ENCODE data around the gene SLC35D1.

Gene SLC35D1

GRCh38 chr1:67043366-67043765 is 10.6 kb downstream of the SLC35D1 start:
- no peak for DNase-seq

GRCh38 chr1:67041841-67042503 is 12.0 kb downstream of the SLC35D1 start:
- DNase-seq, result no peak

- DNase-seq, result no peak
Observed at GRCh38 chr1:67040405-67040804, 13.5 kb downstream of the SLC35D1 start.

GRCh38 chr1:67031859-67032247 is 22.1 kb downstream of the SLC35D1 start:
- no peak for DNase-seq

- no peak for DNase-seq
Observed at GRCh38 chr1:67031121-67031858, 22.7 kb downstream of the SLC35D1 start.

- DNase-seq, result no peak
Observed at GRCh38 chr1:67029472-67029871, 24.5 kb downstream of the SLC35D1 start.

GRCh38 chr1:67020765-67021164 is 33.2 kb downstream of the SLC35D1 start:
- DNase-seq, result no peak

- DNase-seq, result no peak
Observed at GRCh38 chr1:67020304-67020703, 33.6 kb downstream of the SLC35D1 start.

GRCh38 chr1:67019600-67020136 is 34.3 kb downstream of the SLC35D1 start:
- no peak for DNase-seq

GRCh38 chr1:67019121-67019520 is 34.8 kb downstream of the SLC35D1 start:
- no peak for DNase-seq

- DNase-seq, result no peak
Observed at GRCh38 chr1:67018574-67018973, 35.4 kb downstream of the SLC35D1 start.

GRCh38 chr1:67013573-67013972 is 40.4 kb downstream of the SLC35D1 start:
- DNase-seq, result no peak

- no peak for DNase-seq
Observed at GRCh38 chr1:67009792-67010191, 44.2 kb downstream of the SLC35D1 start.

GRCh38 chr1:67005068-67005467 is 48.9 kb downstream of the SLC35D1 start:
- no peak for DNase-seq

GRCh38 chr1:67004176-67004575 is 49.8 kb downstream of the SLC35D1 start:
- no peak for DNase-seq

GRCh38 chr1:67001682-67002425 is 52.1 kb downstream of the SLC35D1 start:
- DNase-seq, result no peak

- no peak for DNase-seq
Observed at GRCh38 chr1:66999640-67000400, 54.1 kb downstream of the SLC35D1 start.

- DNase-seq, result peak; percentile 8
Observed at GRCh38 chr1:66998972-66999371, 55.0 kb downstream of the SLC35D1 start.

- DNase-seq, result peak; percentile 73
Observed at GRCh38 chr1:66996018-66996682, 57.8 kb downstream of the SLC35D1 start.

- no peak for DNase-seq
Observed at GRCh38 chr1:66993076-66993475, 60.9 kb downstream of the SLC35D1 start.

GRCh38 chr1:66985835-66986234 is 68.1 kb downstream of the SLC35D1 start:
- no peak for DNase-seq

GRCh38 chr1:66984491-66984890 is 69.5 kb downstream of the SLC35D1 start:
- DNase-seq, result no peak
